ENCODE data around the gene OSBPL10. TPM values are rescaled to one million over a fixed set of nuclear protein-coding genes. Genes with fewer than 3 reads are reported as not detected.

Gene OSBPL10
- polyA plus RNA-seq, 2 of the 4 experiments (the other 2 are of a cell fraction) = 9.2 to 17.0 TPM

DNA sequence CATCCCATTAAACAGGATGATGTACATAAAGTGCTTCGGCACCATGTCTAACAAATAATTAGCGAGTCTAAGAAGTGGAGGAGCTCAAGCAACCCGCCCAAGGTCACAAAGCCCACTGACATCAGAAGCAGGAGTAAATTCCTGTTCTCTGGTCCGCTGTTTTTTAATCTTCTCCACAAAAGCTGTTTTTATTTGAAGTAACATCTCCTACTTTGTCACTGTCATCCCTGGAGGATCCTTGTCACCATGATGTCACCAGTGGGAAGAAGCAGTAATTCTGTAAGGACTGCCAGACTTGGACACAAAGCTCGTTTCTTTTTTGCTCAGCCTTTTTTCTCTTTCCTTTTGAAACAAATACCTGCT lies 232.1 kb downstream of the OSBPL10 start:
- H3K9me3 ChIP-seq = no peaks in the 10 kb centered on the region
- no peak for FAIRE-seq
- TF ChIP-seq SMC3 (IDR thresholded peaks at IDR 0.05) (no peak), JUNB (IDR thresholded peaks at IDR 0.05) (no peak), POLR2A (IDR thresholded peaks at IDR 0.05; ENCODE audit: low read length) (no peak), ZNF302 (CRISPR knock-in tag; IDR thresholded peaks at IDR 0.05) (no peak), SREBF2 (IDR thresholded peaks at IDR 0.05) (no peak), GATA3 (IDR thresholded peaks at IDR 0.05; ENCODE audit: borderline replicate concordance) (no peak)
- TF ChIP-seq, protein P1, sequence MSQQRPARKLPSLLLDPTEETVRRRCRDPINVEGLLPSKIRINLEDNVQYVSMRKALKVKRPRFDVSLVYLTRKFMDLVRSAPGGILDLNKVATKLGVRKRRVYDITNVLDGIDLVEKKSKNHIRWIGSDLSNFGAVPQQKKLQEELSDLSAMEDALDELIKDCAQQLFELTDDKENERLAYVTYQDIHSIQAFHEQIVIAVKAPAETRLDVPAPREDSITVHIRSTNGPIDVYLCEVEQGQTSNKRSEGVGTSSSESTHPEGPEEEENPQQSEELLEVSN (IDR thresholded peaks at IDR 0.05; ENCODE audit: borderline replicate concordance, low read depth) = no peak
- TF ChIP-seq, protein P2, sequence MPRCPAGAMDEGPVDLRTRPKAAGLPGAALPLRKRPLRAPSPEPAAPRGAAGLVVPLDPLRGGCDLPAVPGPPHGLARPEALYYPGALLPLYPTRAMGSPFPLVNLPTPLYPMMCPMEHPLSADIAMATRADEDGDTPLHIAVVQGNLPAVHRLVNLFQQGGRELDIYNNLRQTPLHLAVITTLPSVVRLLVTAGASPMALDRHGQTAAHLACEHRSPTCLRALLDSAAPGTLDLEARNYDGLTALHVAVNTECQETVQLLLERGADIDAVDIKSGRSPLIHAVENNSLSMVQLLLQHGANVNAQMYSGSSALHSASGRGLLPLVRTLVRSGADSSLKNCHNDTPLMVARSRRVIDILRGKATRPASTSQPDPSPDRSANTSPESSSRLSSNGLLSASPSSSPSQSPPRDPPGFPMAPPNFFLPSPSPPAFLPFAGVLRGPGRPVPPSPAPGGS (IDR thresholded peaks at IDR 0.05) = no peak
- H3K4me3 ChIP-seq = no peak overlapping the region
- no peak overlapping the region for H3K4me2 ChIP-seq
- CTCF ChIA-PET = interaction anchor here (1.2 to 1.3 kb wide), 2 partner anchors 24 to 395 kb away, joined by 3 to 4 read pairs; no protein-coding TSS in a partner anchor
- no peak for DNase-seq (ENCODE audit: low read depth in 1 of 2, low spot score in 1 of 2)
- 67% methylated on average over 5 of the region's 5 CpGs for WGBS (ENCODE audit: missing lambda C conversion rate)
- H3K27ac ChIP-seq = no peak overlapping the region
- no peak for ATAC-seq
- no peaks in the 10 kb centered on the region for H3K4me1 ChIP-seq
- POLR2A ChIA-PET = no interaction called here

DNA sequence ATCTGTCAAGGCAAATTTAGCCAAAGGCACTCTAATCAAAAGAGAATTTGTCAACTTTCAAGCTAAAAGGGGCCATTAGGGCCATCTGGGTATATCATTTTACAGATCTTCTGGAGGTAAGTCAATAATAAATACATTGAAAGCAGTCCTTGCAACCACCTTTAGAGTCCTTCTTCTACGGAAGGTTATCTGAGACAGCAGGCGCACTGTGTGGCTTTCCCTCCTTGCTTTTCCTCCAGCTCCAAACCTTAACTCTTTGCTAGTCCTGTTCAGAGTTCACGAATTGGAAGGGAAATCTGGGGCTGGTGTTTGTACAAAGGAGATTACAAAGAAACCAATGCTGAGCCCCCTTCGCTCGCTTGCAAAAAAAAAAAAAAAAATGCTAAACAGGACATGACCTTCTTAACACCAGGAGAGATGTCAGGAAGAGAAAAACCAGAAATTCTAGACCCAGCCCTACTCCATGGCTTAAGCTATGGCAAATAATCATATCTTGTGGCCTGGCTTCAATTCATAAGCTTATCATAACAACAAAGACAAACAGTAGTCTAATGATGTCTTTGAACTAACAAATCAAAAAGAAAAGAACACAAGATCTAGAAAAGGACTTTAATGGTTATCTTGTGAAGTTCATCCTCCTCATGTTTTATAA lies 232.7 kb downstream of the OSBPL10 start:
- POLR2A ChIA-PET = no interaction called here
- peak; percentile 7 for FAIRE-seq
- no peak overlapping the region for H3K4me3 ChIP-seq

GRCh38 chr3:31747785-31748184 lies 233.3 kb downstream of the OSBPL10 start:
- ChIA-PET CTCF (no interaction called here), POLR2A (no interaction called here)
- WGBS (ENCODE audit: missing lambda C conversion rate) = 84% methylated on average over 9 of the region's 9 CpGs

More for the DNA sequence above, 232.7 kb downstream of the OSBPL10 start:
- H3K4me2 ChIP-seq = no peak overlapping the region
- ATAC-seq (no peak), DNase-seq (ENCODE audit: low read depth in 1 of 2, low spot score in 1 of 2) (no peak)
- no peak overlapping the region for H3K27ac ChIP-seq
- no peaks in the 10 kb centered on the region for H3K4me1 ChIP-seq
- 80% methylated on average over 5 of the region's 5 CpGs for WGBS (ENCODE audit: missing lambda C conversion rate)
- no peak for TF ChIP-seq RNF2 (IDR thresholded peaks at IDR 0.05; ENCODE audit: borderline replicate concordance, low read depth)
- CTCF ChIA-PET = interaction anchor here (1.2 to 1.3 kb wide), 2 partner anchors 24 to 396 kb away, joined by 3 to 4 read pairs; no protein-coding TSS in a partner anchor
- no peaks in the 10 kb centered on the region for H3K9me3 ChIP-seq

More at GRCh38 chr3:31747785-31748184, 233.3 kb downstream of the OSBPL10 start:
- Histone ChIP-seq H3K27ac (no peak overlapping the region), H3K4me1 (no peaks in the 10 kb centered on the region), H3K9me3 (no peaks in the 10 kb centered on the region), H3K4me3 (no peak overlapping the region), H3K4me2 (no peak overlapping the region)
- DNase-seq (ENCODE audit: low read depth in 1 of 2, low spot score in 1 of 2) (no peak), ATAC-seq (no peak), FAIRE-seq (no peak)
- TF ChIP-seq HES2 (IDR thresholded peaks at IDR 0.05) (no peak), EHF (CRISPR knock-in tag; IDR thresholded peaks at IDR 0.05) (no peak), CTCF (IDR thresholded peaks at IDR 0.05) (no peak), ZFP36 (IDR thresholded peaks at IDR 0.05; ENCODE audit: borderline replicate concordance, partially characterized antibody) (no peak), RFX5 (IDR thresholded peaks at IDR 0.05) (no peak), HEYL (CRISPR knock-in tag; IDR thresholded peaks at IDR 0.05) (no peak)
- TF ChIP-seq, protein P3, sequence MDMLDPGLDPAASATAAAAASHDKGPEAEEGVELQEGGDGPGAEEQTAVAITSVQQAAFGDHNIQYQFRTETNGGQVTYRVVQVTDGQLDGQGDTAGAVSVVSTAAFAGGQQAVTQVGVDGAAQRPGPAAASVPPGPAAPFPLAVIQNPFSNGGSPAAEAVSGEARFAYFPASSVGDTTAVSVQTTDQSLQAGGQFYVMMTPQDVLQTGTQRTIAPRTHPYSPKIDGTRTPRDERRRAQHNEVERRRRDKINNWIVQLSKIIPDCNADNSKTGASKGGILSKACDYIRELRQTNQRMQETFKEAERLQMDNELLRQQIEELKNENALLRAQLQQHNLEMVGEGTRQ (IDR thresholded peaks at IDR 0.05) = no peak

All from A549 (cell line).